HG02973 (cell line): ENCODE data around the gene KDM6B.

Experiments
- ATAC-seq: cut with Tn5 transposase; IDR thresholded peaks from one replicate; pipeline ENCODE4 v1.9.1; 2021; ENCODE audit warnings: moderate library complexity; ENCODE audit not compliant: unreplicated experiment

KDM6B gene

DNA sequence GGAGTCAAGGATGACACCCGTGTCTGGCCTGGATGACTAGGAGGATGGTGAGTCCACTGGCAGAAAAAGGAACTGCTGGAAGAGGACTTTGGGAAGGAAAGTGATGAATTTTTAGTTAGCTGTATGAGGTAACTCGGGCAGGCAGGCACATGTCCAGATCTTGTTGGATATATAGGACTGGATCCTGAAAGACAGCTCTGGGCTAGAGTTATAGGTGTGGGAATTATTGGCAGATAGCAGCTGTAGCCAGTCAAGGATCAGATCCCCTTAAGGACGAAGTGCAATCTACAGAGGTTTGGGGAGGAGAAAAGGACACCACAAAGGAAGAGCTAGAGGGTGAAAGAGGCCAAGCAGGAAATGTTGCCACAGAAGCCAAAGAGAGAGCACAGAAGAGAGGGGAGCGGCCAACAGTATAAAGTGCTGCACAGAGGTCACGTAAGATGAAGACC, 33.9 kb downstream of the KDM6B start:
- no peak for ATAC-seq

DNA sequence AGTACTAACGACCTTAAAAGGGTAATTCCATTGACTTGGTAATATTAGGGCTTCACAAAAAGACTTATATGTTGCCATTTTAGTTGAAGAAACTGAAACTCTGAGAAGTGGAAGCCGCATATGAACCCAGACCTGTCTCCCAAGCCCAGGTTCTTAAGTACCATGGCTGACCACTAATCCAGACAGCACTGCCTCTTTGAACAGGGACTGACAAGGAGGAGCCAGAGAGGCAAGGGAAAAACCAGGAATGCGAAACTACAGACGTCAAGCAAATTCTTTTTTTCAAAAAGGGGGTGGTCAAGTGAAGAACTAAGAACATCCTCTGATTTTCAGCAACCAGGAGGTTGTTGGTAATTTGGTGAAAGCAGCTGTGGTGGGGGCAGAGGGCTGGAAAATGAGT, 39.0 kb downstream of the KDM6B start:
- no peak for ATAC-seq

DNA sequence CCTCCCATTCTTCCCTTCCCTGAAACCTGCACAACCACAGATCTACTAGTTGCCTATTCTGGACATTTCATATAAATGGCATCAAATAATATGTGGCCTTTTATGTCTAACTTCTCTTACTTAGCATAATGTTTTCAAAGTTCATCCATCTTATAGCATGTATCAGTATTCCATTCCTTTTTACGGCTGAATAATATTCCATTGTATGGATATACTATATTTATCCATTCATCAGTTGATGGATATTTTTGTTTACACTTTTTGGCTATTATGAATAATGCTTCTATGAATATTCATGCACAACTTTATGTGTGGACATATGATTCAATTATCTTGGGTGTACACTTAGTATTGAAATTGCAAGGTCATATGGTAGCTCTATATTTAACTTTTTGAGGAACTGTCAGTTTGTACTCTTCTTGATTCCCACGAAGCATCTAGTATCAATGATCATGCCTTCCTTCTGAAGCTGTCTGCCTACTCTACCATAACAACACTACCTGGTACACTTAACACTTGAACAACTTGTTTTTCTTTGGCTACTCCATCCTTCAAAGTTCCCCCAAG, 41.9 kb downstream of the KDM6B start:
- ATAC-seq: no peak

DNA sequence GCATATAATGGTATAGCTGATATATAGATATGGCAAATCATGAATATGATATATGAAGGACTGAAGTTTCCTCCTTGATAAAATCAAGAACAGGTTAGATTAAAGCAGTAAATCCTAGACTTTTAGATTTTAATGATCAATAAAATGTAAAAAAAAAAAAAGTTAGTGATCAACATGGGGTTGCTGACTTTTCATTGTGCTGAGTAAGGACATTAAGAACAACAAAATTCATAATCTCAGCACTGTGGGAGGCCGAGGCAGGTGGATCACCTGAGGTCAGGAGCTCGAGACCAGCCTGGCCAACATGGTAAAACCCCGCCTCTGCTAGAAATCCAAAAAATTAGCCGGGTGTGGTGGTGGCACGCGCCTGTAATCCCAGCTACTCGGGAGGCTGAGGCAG, 44.2 kb downstream of the KDM6B start:
- ATAC-seq: no peak

DNA sequence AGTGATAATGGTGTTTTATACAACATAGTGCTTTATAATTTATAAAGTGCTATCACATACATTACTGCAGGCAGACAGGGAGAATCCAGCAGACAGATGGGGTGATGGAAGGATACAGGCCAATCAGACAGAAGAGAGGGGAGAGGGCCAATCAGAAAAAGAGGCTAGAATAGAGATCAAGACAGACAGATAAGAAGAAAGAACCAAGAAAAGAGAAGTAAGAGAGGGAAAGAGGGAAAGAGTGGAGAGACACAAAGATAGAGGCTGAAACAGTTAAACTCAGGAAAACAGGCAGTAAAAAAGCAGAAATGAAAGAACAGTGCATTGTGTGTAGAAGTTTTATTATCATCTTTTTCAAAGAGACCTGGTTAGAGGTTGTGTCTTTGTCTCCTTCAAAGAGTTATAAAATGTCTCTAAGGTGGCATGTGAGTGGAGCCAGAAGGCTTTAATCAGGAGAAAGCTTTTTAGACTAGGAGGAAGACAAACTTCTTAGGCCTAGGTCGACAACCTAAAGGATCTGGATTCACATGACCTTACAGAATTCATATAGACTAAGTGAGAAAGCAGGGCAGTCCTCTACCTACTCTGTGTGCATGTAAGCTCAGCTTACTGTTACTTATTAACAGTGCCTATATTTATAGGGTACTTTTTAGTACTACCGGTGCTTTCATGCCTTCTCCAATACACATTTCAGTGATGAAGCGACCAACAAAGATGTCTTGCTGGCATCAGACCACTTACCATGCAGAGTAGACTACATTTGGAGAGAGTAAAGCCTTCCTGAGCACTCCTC, 46.3 kb downstream of the KDM6B start:
- no peak for ATAC-seq

DNA sequence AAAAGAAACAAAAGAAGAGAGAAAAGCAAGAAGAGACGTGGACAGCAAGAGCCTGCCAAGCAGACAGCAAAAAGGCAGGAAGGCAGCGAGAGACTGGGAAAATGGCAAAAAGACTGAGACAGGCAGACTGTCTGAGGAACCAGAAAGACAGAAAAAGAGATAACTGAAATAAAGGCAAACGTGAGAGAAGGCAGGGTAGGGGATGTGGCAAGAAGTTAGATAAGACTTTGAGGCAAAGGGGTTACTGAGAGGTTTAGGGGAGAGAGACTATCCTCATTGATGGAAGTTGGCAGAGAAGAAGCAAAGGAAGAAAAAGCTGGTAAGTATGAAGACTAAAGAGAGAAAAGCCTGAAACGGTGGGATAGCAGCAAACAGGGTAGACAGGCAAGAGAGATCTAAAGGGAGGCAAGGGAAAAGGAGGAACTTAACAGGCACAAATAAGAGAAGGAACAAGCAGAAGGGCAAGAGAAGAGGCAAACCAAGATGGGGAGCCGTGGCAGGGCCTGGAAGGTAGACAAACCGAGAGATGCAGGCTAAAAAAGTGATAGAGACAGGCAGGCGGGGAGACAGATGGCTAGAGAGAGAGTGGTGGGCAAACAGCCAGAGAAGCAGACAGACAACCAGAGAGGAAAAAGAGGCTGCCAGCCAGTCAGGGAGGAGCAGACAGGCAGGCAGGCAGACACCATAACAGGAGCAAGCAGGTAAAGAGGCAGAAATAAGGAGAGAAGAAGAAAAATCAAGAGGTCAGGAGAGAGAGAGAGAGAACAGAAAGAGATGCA, 47.4 kb downstream of the KDM6B start:
- no peak for ATAC-seq

DNA sequence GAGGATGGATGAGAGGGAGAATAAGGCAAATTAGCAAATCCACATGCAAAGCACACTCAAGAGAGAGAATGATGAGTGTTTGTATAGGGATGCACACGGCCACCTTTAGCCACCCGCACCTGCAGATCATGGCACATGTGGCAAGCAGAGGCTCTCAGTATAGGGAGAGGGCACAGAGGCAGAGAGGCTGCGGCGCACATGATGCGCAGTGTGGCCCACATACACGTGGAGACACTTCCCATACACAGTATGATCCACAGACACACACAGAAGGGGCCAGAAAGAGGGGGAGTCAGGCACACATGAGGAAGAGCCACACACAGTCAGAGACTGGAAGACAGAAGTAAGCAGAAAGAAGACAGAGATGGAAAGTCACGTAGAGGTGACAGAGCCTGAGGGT, 48.1 kb downstream of the KDM6B start:
- ATAC-seq: no peak

DNA sequence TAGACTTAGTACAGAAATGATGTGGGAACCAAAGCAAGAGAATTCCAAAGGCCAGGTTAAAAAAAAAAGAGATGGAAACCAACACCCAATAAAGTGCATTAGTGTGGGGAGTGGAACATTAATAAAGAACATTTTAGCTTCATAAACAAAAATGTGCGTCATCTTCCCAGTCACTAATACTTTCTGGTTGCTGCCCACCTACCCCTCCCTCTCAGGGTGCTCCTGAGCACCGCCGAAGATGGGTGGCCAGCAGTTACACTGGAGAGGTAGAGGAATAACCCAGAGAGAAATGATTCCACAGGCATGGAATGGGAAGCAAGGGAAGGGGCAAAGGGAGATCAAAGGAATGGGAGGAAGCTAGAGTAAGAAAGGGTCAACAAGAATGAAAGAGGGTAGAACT, 48.6 kb downstream of the KDM6B start:
- no peak for ATAC-seq
